ENCODE data around the gene LRG1. TPM values are rescaled to one million over a fixed set of nuclear protein-coding genes. Genes with fewer than 3 reads are reported as not detected.

Gene LRG1
- total and polyA plus RNA-seq, 9 of the 15 experiments (the other 6 are each of a cell fraction or from before 2014, with no cell fraction given) = 1.5 to 11.9 (median 8.7) TPM

- DNase-seq (ENCODE audit: extremely low read depth in 1 of 4, low spot score in 3 of 4) (no peak), FAIRE-seq (no peak), ATAC-seq (no peak)
- TF ChIP-seq SUPT5H (IDR thresholded peaks at IDR 0.05) = no peak
- no peak for TF ChIP-seq PKNOX1 (IDR thresholded peaks at IDR 0.05)
- peak; percentile 63 for TF ChIP-seq EGR1 (conservative IDR thresholded peaks at IDR 0.05)
- Histone ChIP-seq H4K20me1 (replicated peaks; ENCODE audit: control insufficient read depth, insufficient read depth, low read length) (no peaks in the 10 kb centered on the region), H3K79me2 (ENCODE audit: control insufficient read depth, insufficient read depth, low read length) (no peaks in the 10 kb centered on the region), H3K4me3 (no peak overlapping the region), H3K9me3 (replicated peaks; ENCODE audit: control insufficient read depth, insufficient read depth, low read depth, low read length) (no peaks in the 10 kb centered on the region), H3K27ac (ENCODE audit: extremely low read depth, low read depth, low read length) (no peak overlapping the region), H3K27me3 (ENCODE audit: control insufficient read depth in 2 of 2, insufficient read depth in 2 of 2, low read length in 2 of 2) (no peaks in the 10 kb centered on the region), H3K9ac (ENCODE audit: insufficient read depth in 1 of 2, low read depth in 2 of 2, low read length in 2 of 2) (peak overlapping the region in 1 of 2 experiments; percentile 14; a peak in 1 of 4 replicates), H3K4me2 (ENCODE audit: insufficient read depth, low read length) (no peak overlapping the region), H2AFZ (ENCODE audit: low read depth, low read length) (no peak overlapping the region), H3K4me1 (replicated peaks in 1 of 2; ENCODE audit: control insufficient read depth in 2 of 2, insufficient read depth in 2 of 2, low read length in 2 of 2) (peaks cover 11 to 55% of the 10 kb centered on the region in 2 experiments), H3K36me3 (ENCODE audit: control insufficient read depth, insufficient read depth, low read length) (no peaks in the 10 kb centered on the region), H3K9me1 (ENCODE audit: control insufficient read depth, insufficient read depth, low read length) (no peaks in the 10 kb centered on the region)
- BruUV-seq (replicated peaks) = no TSS peak
- CTCF ChIA-PET (ENCODE audit: low intra/inter-chr PET ratio) = no interaction called here
- POLR2A ChIA-PET = no interaction called here
- in situ Hi-C loops (cut with MboI) = no loop called here
- intact Hi-C loops (cut with micrococcal nuclease) = no loop called here
- 17% methylated on average over 3 of the region's 3 CpGs for WGBS (ENCODE audit: insufficient coverage, low coverage, missing lambda C conversion rate)
Observed at GRCh38 chr19:4553775-4554174, 13.9 kb upstream of the LRG1 start.

- DNase-seq (ENCODE audit: extremely low read depth in 1 of 4, low spot score in 3 of 4) = no peak
- intact Hi-C loops (cut with micrococcal nuclease) (no loop called here), in situ Hi-C loops (cut with MboI) (no loop called here)
- Histone ChIP-seq H3K4me2 (ENCODE audit: insufficient read depth, low read length) (no peak overlapping the region), H2AFZ (ENCODE audit: low read depth, low read length) (no peak overlapping the region), H3K9me1 (ENCODE audit: control insufficient read depth, insufficient read depth, low read length) (no peaks in the 10 kb centered on the region), H3K9ac (ENCODE audit: insufficient read depth in 1 of 2, low read depth in 2 of 2, low read length in 2 of 2) (no peak overlapping the region), H3K27ac (ENCODE audit: extremely low read depth, low read depth, low read length) (no peak overlapping the region), H3K79me2 (ENCODE audit: control insufficient read depth, insufficient read depth, low read length) (no peaks in the 10 kb centered on the region), H3K27me3 (ENCODE audit: control insufficient read depth in 2 of 2, insufficient read depth in 2 of 2, low read length in 2 of 2) (no peaks in the 10 kb centered on the region), H3K4me3 (no peak overlapping the region), H3K9me3 (replicated peaks; ENCODE audit: control insufficient read depth, insufficient read depth, low read depth, low read length) (no peaks in the 10 kb centered on the region), H4K20me1 (replicated peaks; ENCODE audit: control insufficient read depth, insufficient read depth, low read length) (no peaks in the 10 kb centered on the region), H3K4me1 (replicated peaks in 1 of 2; ENCODE audit: control insufficient read depth in 2 of 2, insufficient read depth in 2 of 2, low read length in 2 of 2) (peaks cover 11 to 54% of the 10 kb centered on the region in 2 experiments), H3K36me3 (ENCODE audit: control insufficient read depth, insufficient read depth, low read length) (no peaks in the 10 kb centered on the region)
- no peak for ATAC-seq
- POLR2A ChIA-PET = no interaction called here
- no peak for FAIRE-seq
- BruUV-seq (replicated peaks) = no TSS peak
- TF ChIP-seq EGR1 (conservative IDR thresholded peaks at IDR 0.05) (0 out of 2 replicates have a peak, but pooled peaks have one; percentile 19), NBN (IDR thresholded peaks at IDR 0.05; ENCODE audit: low read depth) (no peak), MEIS2 (IDR thresholded peaks at IDR 0.05; ENCODE audit: partially characterized antibody) (no peak), MIER1 (IDR thresholded peaks at IDR 0.05; ENCODE audit: low read depth) (no peak), EHMT2 (IDR thresholded peaks at IDR 0.05) (peak; percentile 41; the same call in 1 of the 2 replicates), KDM1A (IDR thresholded peaks at IDR 0.05) (0 out of 4 replicates have a peak, but pooled peaks have one; percentile 24 to 28), CREBBP (IDR thresholded peaks at IDR 0.05; ENCODE audit: low read depth, low read length) (peak; percentile 34), EP400 (IDR thresholded peaks at IDR 0.05) (no peak)
- CTCF ChIA-PET (ENCODE audit: low intra/inter-chr PET ratio) = interaction anchor here (0.6 kb wide), 1 partner anchor 21 kb away, joined by 4 read pairs; no protein-coding TSS in a partner anchor
Observed at GRCh38 chr19:4553092-4553695, 13.4 kb upstream of the LRG1 start.
